HEK293 (cell line): ENCODE measurements around the gene PDE11A.

Experiments
- CTCF ChIA-PET: fragments of 350-600 bp; formaldehyde crosslinking; extraction: SDS; loops from one replicate; lab custom pipeline; 2021; ENCODE audit warnings: antibody characterized with exemption; lab: Yijun Ruan, JAX
- POLR2A ChIA-PET: fragments of 300-600 bp; formaldehyde crosslinking; extraction: SDS; loops from one replicate; lab custom pipeline; 2020; ENCODE audit warnings: antibody characterized with exemption, inconsistent platforms; lab: Yijun Ruan, JAX
- H3K27ac ChIP-seq: fragments of 200-500 bp; sonication (Bioruptor generic); 2 replicates; pipeline ENCODE4 v1.5.1; 2014; ENCODE audit warnings: low read depth, low read length, control low read depth, inconsistent platforms; ENCODE audit errors: extremely low read depth
- H3K36me3 ChIP-seq, 2 experiments: fragments of 200-500 bp in 1 of 2; sonication (Bioruptor generic) in 1 of 2; 1 replicate in 1 of 2; 2 replicates in 1 of 2; pipeline ENCODE4 v1.5.1; 2014 to 2017; ENCODE audit warnings: inconsistent platforms in 2 of 2, low read length in 2 of 2; ENCODE audit not compliant: control insufficient read depth in 2 of 2, insufficient read depth in 1 of 2
- H3K4me1 ChIP-seq: fragments of 200-500 bp; sonication (Bioruptor generic); 2 replicates; pipeline ENCODE4 v1.5.1; 2014; ENCODE audit warnings: mild to moderate bottlenecking, low read length, inconsistent platforms; ENCODE audit not compliant: control insufficient read depth, insufficient read depth
- H3K4me3 ChIP-seq: 2 replicates; pipeline ENCODE4 v1.5.1; 2011; ENCODE audit warnings: low read depth, mild to moderate bottlenecking, control low read depth, low read length, moderate library complexity
- H3K9me3 ChIP-seq: fragments of 200-500 bp; sonication (Bioruptor generic); 2 replicates; pipeline ENCODE4 v1.5.1; 2014; ENCODE audit warnings: low read depth, low read length, inconsistent platforms; ENCODE audit not compliant: control insufficient read depth, insufficient read depth
- CTCF ChIP-seq: fragments of 450-650 bp; formaldehyde crosslinking; IDR thresholded peaks from 2 replicates; pipeline ENCODE4 v1.5.1; 2016; ENCODE audit warnings: missing biosample characterization, missing genetic modification characterization
- EGR2 ChIP-seq: fragments of 450-650 bp; formaldehyde crosslinking; IDR thresholded peaks from 2 replicates; pipeline ENCODE4 v1.5.1; 2016; ENCODE audit warnings: low read depth, missing biosample characterization, missing genetic modification characterization
- KLF17 ChIP-seq: fragments of 450-650 bp; formaldehyde crosslinking; IDR thresholded peaks from 2 replicates; pipeline ENCODE4 v1.5.1; 2016; ENCODE audit warnings: missing biosample characterization, missing genetic modification characterization
- ZNF146 ChIP-seq: fragments of 450-650 bp; formaldehyde crosslinking; IDR thresholded peaks from 2 replicates; pipeline ENCODE4 v1.5.1; 2016; ENCODE audit warnings: missing biosample characterization, missing genetic modification characterization
- ZNF211 ChIP-seq: fragments of 450-650 bp; formaldehyde crosslinking; IDR thresholded peaks from 2 replicates; pipeline ENCODE4 v1.5.1; 2016; ENCODE audit warnings: low read depth, missing biosample characterization, missing genetic modification characterization
- ZNF26 ChIP-seq: fragments of 450-650 bp; formaldehyde crosslinking; IDR thresholded peaks from 2 replicates; pipeline ENCODE4 v1.5.1; 2016; ENCODE audit warnings: missing biosample characterization, missing genetic modification characterization
- ZNF366 ChIP-seq: fragments of 450-650 bp; formaldehyde crosslinking; conservative IDR thresholded peaks from 2 replicates; pipeline ENCODE4 v1.5.1; 2016; ENCODE audit warnings: missing biosample characterization, missing genetic modification characterization
- ZNF501 ChIP-seq: fragments of 450-650 bp; formaldehyde crosslinking; IDR thresholded peaks from 2 replicates; pipeline ENCODE4 v1.5.1; 2016; ENCODE audit warnings: missing biosample characterization, missing genetic modification characterization
- ZNF654 ChIP-seq: fragments of 450-650 bp; formaldehyde crosslinking; IDR thresholded peaks from 2 replicates; pipeline ENCODE4 v1.5.1; 2016; ENCODE audit warnings: low read depth, missing biosample characterization, missing genetic modification characterization
- ZSCAN16 ChIP-seq: fragments of 450-650 bp; formaldehyde crosslinking; IDR thresholded peaks from 2 replicates; pipeline ENCODE4 v1.5.1; 2016; ENCODE audit warnings: missing biosample characterization, missing genetic modification characterization
- TF ChIP-seq, protein P1 (sequence below): fragments of 450-650 bp; formaldehyde crosslinking; IDR thresholded peaks from 2 replicates; pipeline ENCODE4 v1.5.1; 2017; ENCODE audit warnings: missing biosample characterization, missing genetic modification characterization
- TF ChIP-seq, protein P2 (sequence below): fragments of 450-650 bp; formaldehyde crosslinking; IDR thresholded peaks from 2 replicates; pipeline ENCODE4 v1.5.1; 2016; ENCODE audit warnings: missing biosample characterization, missing genetic modification characterization
- TF ChIP-seq, protein P3 (sequence below): fragments of 450-650 bp; formaldehyde crosslinking; IDR thresholded peaks from 2 replicates; pipeline ENCODE4 v1.5.1; 2017; ENCODE audit warnings: missing biosample characterization, missing genetic modification characterization

Gene PDE11A

DNA sequence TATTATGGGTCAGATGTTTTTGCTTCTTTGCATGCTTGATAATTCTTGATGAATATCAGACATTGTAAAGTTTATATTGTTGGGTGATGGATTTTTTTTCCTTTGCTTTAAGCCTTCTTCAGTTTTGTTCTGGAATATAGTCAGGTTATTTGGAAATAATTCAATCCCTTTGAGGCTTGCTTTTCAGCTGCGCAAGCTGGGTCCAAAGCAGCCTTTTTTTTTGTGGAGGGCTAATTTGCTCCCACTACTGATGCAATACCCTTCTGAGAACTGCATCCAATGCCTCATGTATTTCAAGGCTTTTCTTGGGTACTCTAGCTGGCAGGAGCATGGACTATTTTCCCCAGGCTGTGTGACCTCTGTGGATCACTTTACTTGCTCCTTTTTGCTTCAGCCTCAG, 434.1 kb downstream of the PDE11A start (continued):
- TF ChIP-seq, protein P1, sequence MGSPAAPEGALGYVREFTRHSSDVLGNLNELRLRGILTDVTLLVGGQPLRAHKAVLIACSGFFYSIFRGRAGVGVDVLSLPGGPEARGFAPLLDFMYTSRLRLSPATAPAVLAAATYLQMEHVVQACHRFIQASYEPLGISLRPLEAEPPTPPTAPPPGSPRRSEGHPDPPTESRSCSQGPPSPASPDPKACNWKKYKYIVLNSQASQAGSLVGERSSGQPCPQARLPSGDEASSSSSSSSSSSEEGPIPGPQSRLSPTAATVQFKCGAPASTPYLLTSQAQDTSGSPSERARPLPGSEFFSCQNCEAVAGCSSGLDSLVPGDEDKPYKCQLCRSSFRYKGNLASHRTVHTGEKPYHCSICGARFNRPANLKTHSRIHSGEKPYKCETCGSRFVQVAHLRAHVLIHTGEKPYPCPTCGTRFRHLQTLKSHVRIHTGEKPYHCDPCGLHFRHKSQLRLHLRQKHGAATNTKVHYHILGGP (tag by site-specific recombination) = no peak
- TF ChIP-seq ZNF26 (tag by site-specific recombination) = no peak

- Histone ChIP-seq H3K27ac (no peak overlapping the region), H3K9me3 (no peaks in the 10 kb centered on the region), H3K36me3 (no peaks in the 10 kb centered on the region), H3K4me1 (no peaks in the 10 kb centered on the region), H3K4me3 (no peak overlapping the region)
- peak; percentile 33; the same call in 1 of the 2 replicates for TF ChIP-seq CTCF (tag by site-specific recombination)
- peak; percentile 8; the same call in 1 of the 2 replicates for TF ChIP-seq ZNF654 (tag by site-specific recombination)
- no peak for TF ChIP-seq KLF17 (tag by site-specific recombination)
- no peak for TF ChIP-seq ZNF211 (tag by site-specific recombination)
- CTCF ChIA-PET = interaction anchor here (0.7 to 1.1 kb wide), 2 partner anchors 36 to 116 kb away, joined by 3 read pairs; no protein-coding TSS in a partner anchor
- POLR2A ChIA-PET = no interaction called here
These were observed 435.9 kb downstream of the PDE11A start for GRCh38 chr2:177636672-177637071.

DNA sequence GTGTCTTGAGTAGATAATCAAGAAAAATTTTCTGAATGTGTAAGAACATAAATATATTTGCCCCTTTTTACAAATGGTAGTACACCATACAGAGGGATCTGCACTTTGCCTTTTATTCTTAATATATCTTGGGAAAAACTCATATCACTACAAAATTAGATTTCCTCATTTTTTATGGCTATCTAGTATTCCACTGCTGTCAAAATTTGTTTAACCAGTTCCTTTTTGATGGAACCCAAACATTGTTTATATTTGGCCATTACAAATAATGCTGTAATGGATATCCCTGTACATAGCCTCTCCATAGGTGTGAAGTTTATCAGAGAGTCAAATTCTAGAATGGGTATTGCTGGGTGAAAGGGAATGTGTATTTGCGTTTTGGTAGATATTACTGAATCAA, 436.9 kb downstream of the PDE11A start:
- TF ChIP-seq, protein P2, sequence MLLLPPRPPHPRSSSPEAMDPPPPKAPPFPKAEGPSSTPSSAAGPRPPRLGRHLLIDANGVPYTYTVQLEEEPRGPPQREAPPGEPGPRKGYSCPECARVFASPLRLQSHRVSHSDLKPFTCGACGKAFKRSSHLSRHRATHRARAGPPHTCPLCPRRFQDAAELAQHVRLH (tag by site-specific recombination) = 0 out of 2 replicates have a peak, but pooled peaks have one; percentile 20
- peak; percentile 69; the same call in 1 of the 2 replicates for TF ChIP-seq ZNF146
- TF ChIP-seq ZNF501 (tag by site-specific recombination) = no peak
- Histone ChIP-seq H3K4me1 (no peaks in the 10 kb centered on the region), H3K4me3 (no peak overlapping the region), H3K27ac (no peak overlapping the region), H3K36me3 (no peaks in the 10 kb centered on the region), H3K9me3 (no peaks in the 10 kb centered on the region)
- CTCF ChIA-PET = no interaction called here
- POLR2A ChIA-PET = no interaction called here

GRCh38 chr2:177633910-177634294, 438.7 kb downstream of the PDE11A start:
- H3K9me3 ChIP-seq = no peaks in the 10 kb centered on the region
- CTCF ChIA-PET = no interaction called here
- H3K4me1 ChIP-seq = no peaks in the 10 kb centered on the region
- H3K36me3 ChIP-seq = no peaks in the 10 kb centered on the region
- 0 out of 2 replicates have a peak overlapping the region, but pooled peaks have one; percentile 21 for H3K27ac ChIP-seq
- TF ChIP-seq ZSCAN16 = no peak
- peak; percentile 36; the same call in 1 of the 2 replicates for TF ChIP-seq ZNF366 (tag by site-specific recombination)
- no peak for TF ChIP-seq EGR2 (tag by site-specific recombination)
- TF ChIP-seq, protein P3, sequence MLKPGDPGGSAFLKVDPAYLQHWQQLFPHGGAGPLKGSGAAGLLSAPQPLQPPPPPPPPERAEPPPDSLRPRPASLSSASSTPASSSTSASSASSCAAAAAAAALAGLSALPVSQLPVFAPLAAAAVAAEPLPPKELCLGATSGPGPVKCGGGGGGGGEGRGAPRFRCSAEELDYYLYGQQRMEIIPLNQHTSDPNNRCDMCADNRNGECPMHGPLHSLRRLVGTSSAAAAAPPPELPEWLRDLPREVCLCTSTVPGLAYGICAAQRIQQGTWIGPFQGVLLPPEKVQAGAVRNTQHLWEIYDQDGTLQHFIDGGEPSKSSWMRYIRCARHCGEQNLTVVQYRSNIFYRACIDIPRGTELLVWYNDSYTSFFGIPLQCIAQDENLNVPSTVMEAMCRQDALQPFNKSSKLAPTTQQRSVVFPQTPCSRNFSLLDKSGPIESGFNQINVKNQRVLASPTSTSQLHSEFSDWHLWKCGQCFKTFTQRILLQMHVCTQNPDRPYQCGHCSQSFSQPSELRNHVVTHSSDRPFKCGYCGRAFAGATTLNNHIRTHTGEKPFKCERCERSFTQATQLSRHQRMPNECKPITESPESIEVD (tag by site-specific recombination) = 0 out of 2 replicates have a peak, but pooled peaks have one; percentile 47
- POLR2A ChIA-PET = interaction anchor here (0.7 to 1.2 kb wide), 2 partner anchors 8 to 319 kb away, joined by 3 to 4 read pairs; no protein-coding TSS in a partner anchor
- H3K4me3 ChIP-seq = peak overlapping the region; percentile 45
